Peyer's patch (tissue), 4 donors: ENCODE results near the gene CCDC184.

Experiments
- POLR2A ChIP-seq, 2 donors: fragments of 450-650 bp; IDR thresholded peaks; one replicate each; pipeline ENCODE4 v1.5.1; 2017; ENCODE audit warnings: antibody characterized with exemption in 2 of 2, mild to moderate bottlenecking in 2 of 2, moderate library complexity in 2 of 2
- TF ChIP-seq, protein P1 (sequence below), 6 experiments: fragments of 450-650 bp in 4 of 6; fragments of 200-600 bp in 2 of 6; sonication (generic) in 1 of 6; IDR thresholded peaks; one replicate each; pipeline ENCODE4 v1.5.1; 2017 to 2019; ENCODE audit warnings: antibody characterized with exemption in 6 of 6, mild to moderate bottlenecking in 3 of 6, moderate library complexity in 1 of 6

DNA sequence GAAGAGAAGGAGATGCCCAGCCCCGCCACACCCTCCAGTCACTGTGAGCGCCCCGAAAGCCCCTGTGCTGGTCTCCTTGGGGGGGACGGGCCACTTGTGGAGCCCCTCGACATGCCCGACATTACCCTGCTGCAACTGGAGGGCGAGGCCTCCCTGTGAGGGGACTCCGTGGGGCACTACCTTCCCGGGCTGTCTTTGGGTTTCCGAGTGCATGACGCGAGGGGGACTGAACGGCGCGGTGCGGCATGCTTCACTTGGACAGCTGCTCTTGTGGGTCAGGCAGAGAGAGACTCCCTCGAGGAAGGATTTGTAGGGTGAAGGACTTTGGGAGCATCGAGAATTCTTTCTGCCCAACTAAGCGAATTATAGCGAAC, 1.1 kb downstream of the CCDC184 start:
- TF ChIP-seq, protein P1, sequence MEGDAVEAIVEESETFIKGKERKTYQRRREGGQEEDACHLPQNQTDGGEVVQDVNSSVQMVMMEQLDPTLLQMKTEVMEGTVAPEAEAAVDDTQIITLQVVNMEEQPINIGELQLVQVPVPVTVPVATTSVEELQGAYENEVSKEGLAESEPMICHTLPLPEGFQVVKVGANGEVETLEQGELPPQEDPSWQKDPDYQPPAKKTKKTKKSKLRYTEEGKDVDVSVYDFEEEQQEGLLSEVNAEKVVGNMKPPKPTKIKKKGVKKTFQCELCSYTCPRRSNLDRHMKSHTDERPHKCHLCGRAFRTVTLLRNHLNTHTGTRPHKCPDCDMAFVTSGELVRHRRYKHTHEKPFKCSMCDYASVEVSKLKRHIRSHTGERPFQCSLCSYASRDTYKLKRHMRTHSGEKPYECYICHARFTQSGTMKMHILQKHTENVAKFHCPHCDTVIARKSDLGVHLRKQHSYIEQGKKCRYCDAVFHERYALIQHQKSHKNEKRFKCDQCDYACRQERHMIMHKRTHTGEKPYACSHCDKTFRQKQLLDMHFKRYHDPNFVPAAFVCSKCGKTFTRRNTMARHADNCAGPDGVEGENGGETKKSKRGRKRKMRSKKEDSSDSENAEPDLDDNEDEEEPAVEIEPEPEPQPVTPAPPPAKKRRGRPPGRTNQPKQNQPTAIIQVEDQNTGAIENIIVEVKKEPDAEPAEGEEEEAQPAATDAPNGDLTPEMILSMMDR (IDR thresholded peaks at IDR 0.05) = no peak
- no peak for TF ChIP-seq POLR2A (IDR thresholded peaks at IDR 0.05)
